ENCODE results near the gene PRDM1.

PRDM1 gene

DNA sequence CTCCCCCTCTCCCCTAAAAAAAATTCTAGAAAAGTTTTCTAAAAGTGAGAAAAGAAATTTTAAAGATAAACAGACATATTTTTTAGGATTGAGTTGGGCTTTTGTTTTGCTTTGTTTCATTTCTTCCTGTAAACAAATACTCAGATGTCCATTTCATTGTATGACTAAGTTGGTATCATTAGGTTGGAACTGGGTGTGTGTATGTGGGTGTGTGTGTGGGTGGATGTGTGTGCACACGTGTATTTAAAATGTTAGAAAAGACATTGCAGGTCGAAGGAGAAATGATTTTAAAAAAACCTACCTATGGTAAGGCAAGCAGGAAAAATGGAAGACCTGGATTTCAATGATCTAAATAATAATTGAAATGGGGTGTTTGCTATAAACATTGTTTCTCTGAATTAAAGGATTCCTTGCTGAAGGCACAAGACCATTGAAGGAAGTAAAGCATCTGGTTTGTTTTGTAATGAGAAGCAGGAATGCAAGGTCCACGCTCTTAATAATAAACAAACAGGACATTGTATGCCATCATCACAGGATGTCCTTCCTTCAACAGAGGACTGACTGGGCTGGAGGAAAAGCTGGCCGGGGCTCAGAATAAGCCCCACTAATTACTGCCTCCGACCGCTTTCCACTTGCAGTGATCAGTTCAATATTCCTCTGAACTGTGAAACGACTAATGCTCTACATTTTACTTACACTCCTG is 996 bp upstream of the PRDM1 start:
- TF ChIP-seq POLR2A (IDR thresholded peaks at IDR 0.05; ENCODE audit: low read depth, low read length) (no peak), POLR2AphosphoS5 (IDR thresholded peaks at IDR 0.05; ENCODE audit: low read depth, low read length) (no peak), TAF1 (IDR thresholded peaks at IDR 0.05; ENCODE audit: borderline replicate concordance, low read depth, low read length) (no peak)
- FAIRE-seq (peak; percentile 67), DNase-seq (ENCODE audit: insufficient read length) (no peak)

DNA sequence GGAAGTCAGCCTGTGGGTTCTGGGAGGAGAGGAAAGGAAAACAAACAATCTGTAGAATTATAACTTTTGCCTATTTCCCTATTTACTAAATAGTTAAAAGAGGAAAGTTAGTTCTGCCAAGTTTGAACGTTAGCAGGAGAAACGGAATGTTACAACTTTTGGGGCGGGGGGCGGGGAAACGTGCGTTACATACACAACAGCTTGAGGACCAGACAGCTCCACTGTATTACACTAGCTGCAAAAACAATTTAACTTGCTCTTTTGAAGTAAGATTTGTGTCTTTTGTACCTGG is 498 bp upstream of the PRDM1 start:
- DNase-seq (ENCODE audit: insufficient read length) (no peak), FAIRE-seq (no peak)
- TF ChIP-seq POLR2AphosphoS5 (IDR thresholded peaks at IDR 0.05; ENCODE audit: low read depth, low read length) (no peak), TAF1 (IDR thresholded peaks at IDR 0.05; ENCODE audit: borderline replicate concordance, low read depth, low read length) (no peak), POLR2A (IDR thresholded peaks at IDR 0.05; ENCODE audit: low read depth, low read length) (no peak)

DNA sequence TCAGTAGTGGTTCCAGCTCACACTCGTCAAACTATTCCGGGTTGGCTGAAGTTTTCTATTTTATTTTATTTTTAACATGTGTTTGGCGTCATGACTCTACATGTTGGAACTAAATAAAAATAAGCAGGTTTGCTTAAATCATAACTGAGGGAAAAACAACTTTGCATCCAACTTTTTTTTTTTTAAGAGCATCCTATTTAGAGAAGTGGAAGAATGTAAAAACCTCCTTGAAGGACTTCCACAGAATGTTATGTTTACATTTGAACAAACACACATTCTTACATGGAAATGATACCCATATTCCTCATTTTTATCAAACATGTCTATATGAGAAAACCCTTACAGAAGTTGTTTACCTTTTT is 659 bp downstream of the PRDM1 start:
- TF ChIP-seq POLR2AphosphoS5 (IDR thresholded peaks at IDR 0.05; ENCODE audit: low read depth, low read length) (no peak), TAF1 (IDR thresholded peaks at IDR 0.05; ENCODE audit: borderline replicate concordance, low read depth, low read length) (no peak), POLR2A (IDR thresholded peaks at IDR 0.05; ENCODE audit: low read depth, low read length) (no peak)
- peak; percentile 50 for FAIRE-seq
- DNase-seq (ENCODE audit: insufficient read length) = no peak

DNA sequence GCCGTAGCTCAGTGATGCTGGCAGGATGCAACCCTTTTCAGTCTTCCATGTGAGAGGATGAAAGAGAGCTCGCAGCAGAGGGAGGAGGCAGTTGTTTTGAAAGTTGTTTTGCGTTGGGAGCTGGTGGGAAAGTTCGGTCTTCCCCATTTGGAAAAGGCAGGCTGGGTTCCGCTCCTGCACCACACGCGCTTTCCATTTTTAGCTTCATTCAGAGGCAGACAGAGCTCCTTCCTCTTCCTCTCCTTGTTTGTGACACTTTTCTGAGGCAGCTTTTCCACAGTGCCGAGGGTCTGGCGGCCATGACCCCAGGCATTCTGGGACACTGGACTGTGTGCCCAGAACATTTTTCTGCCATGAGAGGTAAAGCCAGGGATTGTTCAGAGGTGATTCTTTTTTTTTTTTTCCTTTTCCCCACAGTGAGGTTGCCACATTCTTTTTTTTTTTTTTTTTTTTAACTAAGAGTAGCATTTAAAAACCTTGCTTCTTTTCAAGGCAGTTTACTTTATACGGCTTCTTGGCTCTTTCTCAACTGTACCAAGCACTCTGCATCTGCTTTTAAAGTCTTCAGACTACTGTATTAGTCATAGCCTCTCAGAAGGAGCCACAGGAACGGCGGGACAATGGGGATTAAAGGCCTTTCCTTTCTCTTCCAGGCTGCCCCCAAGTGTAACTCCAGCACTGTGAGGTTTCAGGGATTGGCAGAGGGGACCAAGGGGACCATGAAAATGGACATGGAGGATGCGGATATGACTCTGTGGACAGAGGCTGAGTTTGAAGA is 1.6 kb downstream of the PRDM1 start:
- no peak for TF ChIP-seq POLR2A (IDR thresholded peaks at IDR 0.05; ENCODE audit: low read depth, low read length)
- no peak for TF ChIP-seq TAF1 (IDR thresholded peaks at IDR 0.05; ENCODE audit: borderline replicate concordance, low read depth, low read length)
- no peak for TF ChIP-seq POLR2AphosphoS5 (IDR thresholded peaks at IDR 0.05; ENCODE audit: low read depth, low read length)
- FAIRE-seq = no peak
- DNase-seq (ENCODE audit: insufficient read length) = no peak

DNA sequence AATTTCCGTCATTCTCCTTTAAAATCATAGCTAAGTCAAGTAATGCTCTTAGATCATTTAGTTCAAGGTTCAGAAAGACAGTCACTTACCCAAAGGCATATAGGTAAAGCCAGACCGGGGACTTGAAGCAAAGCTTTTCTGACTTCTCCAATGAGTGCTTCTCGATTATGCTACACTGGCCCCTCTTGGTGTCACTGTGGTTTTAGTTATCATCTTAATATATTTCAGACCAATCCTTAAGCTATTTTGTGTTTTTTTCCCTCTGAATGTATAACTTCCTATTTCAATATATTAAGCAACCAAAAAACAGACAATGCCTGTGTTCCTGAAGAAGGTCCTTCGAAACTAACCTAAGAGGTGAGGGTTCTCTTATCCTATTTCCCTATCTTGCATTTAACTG is 3.9 kb downstream of the PRDM1 start:
- DNase-seq (ENCODE audit: insufficient read length) (no peak), FAIRE-seq (peak; percentile 79)
- no peak for TF ChIP-seq POLR2AphosphoS5 (IDR thresholded peaks at IDR 0.05; ENCODE audit: low read depth, low read length)
- no peak for TF ChIP-seq TAF1 (IDR thresholded peaks at IDR 0.05; ENCODE audit: borderline replicate concordance, low read depth, low read length)
- TF ChIP-seq POLR2A (IDR thresholded peaks at IDR 0.05; ENCODE audit: low read depth, low read length) = no peak

DNA sequence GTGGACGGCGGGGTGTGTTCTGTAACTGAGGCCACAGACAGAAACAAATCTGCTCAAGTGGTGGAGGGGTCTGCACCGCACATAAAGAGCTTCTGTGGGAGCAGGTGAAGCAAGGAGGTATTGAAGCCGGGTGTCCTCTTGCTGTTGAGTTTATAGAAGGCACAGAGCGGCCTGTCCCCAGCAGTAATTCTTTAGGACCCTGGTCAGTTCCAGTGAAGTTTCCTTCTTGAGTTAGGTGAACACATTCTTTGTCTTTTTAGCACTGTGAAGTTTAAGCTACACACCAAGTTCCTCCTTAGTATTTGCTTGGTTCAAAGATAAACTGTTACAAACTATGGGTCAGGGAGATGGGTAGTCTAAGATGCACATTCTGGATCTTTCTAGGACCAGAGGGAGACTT is 6.1 kb downstream of the PRDM1 start:
- TF ChIP-seq POLR2AphosphoS5 (IDR thresholded peaks at IDR 0.05; ENCODE audit: low read depth, low read length) (no peak), POLR2A (IDR thresholded peaks at IDR 0.05; ENCODE audit: low read depth, low read length) (no peak; the same call in 1 of the 2 replicates), TAF1 (IDR thresholded peaks at IDR 0.05; ENCODE audit: borderline replicate concordance, low read depth, low read length) (no peak)
- DNase-seq (ENCODE audit: insufficient read length) (no peak), FAIRE-seq (peak; percentile 81)

DNA sequence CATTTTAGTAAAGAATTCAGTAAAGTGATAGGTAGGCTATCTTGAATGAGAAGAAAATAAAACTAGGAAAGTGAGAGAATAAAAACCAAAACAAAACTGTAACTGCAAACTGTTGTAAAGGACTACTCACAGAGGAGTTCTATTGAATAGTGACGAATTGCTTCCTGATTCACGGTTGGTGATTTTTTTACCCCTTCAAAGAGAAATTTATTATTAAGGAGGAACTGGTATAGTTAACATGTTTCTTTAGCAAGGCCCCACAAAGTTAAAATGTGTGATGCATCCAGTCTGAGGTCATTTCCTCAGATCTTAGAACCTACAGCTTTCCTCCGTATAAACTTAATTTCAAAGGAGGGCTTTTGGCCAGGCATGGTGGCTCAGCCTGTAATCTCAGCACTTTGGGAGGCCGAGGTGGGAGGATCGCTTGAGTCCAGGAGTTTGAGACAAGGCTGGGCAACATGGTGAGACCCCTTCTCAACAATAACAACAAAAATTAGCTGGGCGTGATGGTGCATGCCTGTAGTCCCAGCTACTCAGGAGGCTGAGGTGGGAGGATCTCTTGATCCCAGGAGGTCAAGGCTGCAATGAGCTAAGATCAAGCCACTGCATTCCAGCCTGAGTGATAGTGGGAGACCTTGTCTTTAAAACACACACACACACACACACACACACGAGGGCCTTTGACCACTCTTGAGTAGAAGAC is 8.3 kb downstream of the PRDM1 start:
- DNase-seq (ENCODE audit: insufficient read length) (no peak), FAIRE-seq (peak; percentile 56)

DNA sequence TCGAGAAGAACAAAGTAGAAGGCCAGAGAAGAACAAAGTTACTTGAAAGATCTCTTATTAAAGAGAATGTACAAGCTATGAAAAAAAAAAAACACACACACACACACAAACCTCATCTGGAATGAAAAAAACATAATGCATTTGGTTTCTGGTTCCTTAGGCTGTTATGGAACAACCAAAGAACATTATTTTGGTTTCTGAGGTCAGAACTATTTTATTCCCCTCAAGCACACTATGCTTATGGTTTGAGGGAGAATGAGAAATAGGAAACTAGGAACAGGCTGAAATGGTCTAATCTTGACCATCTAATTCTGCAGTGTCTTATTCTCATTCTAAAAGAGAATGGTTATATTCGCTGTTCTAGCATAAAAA is 8.8 kb downstream of the PRDM1 start:
- TF ChIP-seq POLR2AphosphoS5 (IDR thresholded peaks at IDR 0.05; ENCODE audit: low read depth, low read length) (no peak), POLR2A (IDR thresholded peaks at IDR 0.05; ENCODE audit: low read depth, low read length) (no peak), TAF1 (IDR thresholded peaks at IDR 0.05; ENCODE audit: borderline replicate concordance, low read depth, low read length) (no peak)
- DNase-seq (ENCODE audit: insufficient read length) (no peak), FAIRE-seq (peak; percentile 33)

More for the DNA sequence above, 8.3 kb downstream of the PRDM1 start:
- TF ChIP-seq POLR2A (IDR thresholded peaks at IDR 0.05; ENCODE audit: low read depth, low read length) = no peak
- TF ChIP-seq POLR2AphosphoS5 (IDR thresholded peaks at IDR 0.05; ENCODE audit: low read depth, low read length) = no peak
- no peak for TF ChIP-seq TAF1 (IDR thresholded peaks at IDR 0.05; ENCODE audit: borderline replicate concordance, low read depth, low read length)

DNA sequence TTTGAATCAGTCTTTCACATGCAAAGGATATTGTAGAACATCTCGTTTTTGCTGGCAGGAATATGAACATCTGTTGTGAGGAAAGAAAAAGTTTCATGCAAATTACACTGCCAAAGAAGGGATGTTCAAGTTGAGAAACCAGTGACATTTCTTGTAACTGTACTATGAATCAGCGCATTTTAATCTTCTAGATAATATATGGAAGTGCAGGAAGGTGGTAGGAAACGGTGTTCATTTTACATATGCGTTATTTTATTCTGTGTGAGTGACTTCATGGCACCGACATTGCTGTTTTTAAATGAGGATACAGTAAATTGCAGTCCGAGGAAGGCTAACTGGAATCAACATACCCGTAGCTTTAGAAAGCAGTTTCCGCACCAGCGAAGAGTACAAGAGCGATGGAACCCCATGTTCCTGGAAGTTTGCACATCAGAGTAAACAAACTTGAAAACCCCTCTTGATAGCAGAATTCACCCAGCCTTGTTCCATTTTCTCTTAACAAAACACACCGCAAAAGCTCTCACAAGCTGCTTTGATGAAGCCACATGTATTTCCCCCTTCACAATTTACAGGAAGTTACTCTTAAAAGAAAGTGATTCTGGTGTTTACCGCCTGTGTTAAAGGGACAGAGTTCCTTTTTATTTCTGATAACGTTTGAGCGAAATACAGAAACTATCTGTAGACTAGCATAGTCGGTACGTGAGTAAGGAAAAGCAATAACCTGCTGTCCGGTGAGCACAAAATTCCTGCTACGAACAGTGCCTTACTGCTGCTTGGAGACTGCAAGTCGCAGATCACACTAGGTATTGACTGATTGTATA is 11.5 kb downstream of the PRDM1 start:
- FAIRE-seq (peak; percentile 97), DNase-seq (ENCODE audit: insufficient read length) (no peak)
- TF ChIP-seq POLR2A (IDR thresholded peaks at IDR 0.05; ENCODE audit: low read depth, low read length) (no peak), TAF1 (IDR thresholded peaks at IDR 0.05; ENCODE audit: borderline replicate concordance, low read depth, low read length) (no peak), POLR2AphosphoS5 (IDR thresholded peaks at IDR 0.05; ENCODE audit: low read depth, low read length) (no peak)

DNA sequence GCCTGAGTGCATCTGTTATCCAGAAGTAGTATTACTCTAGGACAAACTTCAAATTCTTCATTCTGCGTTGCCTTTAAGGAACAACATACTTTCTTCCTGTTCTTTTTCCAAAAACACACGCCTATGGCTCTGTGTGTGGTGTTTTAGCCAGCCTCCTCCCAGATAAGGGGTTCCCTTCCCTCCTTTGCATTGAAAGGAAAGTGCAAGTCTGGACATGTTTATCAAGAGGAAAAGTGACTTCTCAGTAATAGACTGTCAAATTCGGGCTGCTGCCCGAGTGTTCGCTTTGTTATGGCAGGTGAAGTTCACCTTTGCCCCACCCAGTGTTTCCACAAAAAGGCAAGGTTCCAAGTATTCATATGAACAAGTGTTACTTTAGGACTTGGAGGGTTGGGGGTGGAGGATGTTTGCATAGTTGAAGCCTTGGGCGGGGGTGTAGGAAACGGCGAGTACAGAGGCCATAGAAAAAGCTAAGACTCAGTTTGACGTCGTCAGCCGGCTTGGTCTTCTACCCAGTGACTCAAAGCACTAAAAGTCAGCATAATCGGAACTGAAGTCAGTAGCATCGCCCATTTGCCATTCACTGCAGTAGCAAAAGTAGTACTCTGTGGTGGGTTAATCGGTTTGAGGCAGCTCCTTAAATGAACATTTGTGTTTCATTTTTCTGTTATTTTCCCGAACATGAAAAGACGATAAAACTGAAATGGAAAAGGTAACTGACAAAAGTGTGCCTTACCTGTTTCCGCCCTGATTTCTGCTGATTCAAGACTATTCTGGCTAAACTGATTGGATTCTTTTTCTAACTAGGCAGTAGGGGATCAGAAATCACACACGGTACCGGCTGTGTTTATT is 12.5 kb downstream of the PRDM1 start:
- FAIRE-seq (no peak), DNase-seq (ENCODE audit: insufficient read length) (no peak)
- TF ChIP-seq POLR2AphosphoS5 (IDR thresholded peaks at IDR 0.05; ENCODE audit: low read depth, low read length) = peak; percentile 61
- TF ChIP-seq TAF1 (IDR thresholded peaks at IDR 0.05; ENCODE audit: borderline replicate concordance, low read depth, low read length) = peak; percentile 39; the same call in 1 of the 2 replicates
- TF ChIP-seq POLR2A (IDR thresholded peaks at IDR 0.05; ENCODE audit: low read depth, low read length) = peak; percentile 73

Measured in GM12892 (cell line).